HG02610 (cell line): ENCODE data around the gene CGRRF1.
A peak's percentile ranks its signal among the peaks of the same experiment; 100 is the strongest.

Source experiments
- ATAC-seq: cut with Tn5 transposase; IDR thresholded peaks from one replicate; pipeline ENCODE4 v1.9.1; 2021; ENCODE audit warnings: mild to moderate bottlenecking, moderate library complexity; ENCODE audit not compliant: unreplicated experiment

Gene CGRRF1

GRCh38 chr14:54489731-54490444, 19.8 kb upstream of the CGRRF1 start:
- ATAC-seq: no peak

DNA sequence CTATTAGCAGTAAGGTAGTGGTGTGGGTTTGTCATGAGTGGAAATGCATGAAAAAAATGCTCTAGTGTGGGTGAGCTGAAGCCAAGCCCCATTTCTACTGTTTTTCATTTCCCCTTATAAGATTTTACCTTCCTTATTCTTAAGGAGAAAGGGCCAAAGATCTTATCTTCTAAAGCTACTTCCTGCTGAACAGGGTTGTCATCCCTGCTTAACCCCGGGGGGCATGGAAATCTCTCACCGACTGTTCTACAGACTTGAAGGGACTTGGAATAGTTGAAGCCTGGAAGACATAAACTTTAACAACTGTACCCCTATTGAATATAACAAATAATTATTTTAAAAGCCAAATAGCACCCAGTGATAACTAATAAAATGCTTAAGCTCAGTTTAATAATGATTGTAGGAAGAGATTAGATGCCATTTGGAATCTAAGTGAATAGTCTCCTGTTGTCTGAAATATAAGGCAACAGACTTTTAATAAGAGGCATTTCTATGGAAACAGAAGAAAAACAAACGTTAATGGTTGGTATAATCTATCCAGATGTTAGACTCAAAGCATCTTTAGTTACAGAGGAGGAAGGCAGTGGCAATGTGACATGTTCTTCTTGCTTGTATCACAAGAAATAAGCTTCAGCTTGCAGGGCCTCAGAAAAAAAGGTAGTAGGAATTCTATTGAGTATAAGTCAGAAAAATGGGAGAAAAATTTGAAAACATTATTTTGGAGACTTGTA, 19.1 kb upstream of the CGRRF1 start:
- ATAC-seq: no peak

DNA sequence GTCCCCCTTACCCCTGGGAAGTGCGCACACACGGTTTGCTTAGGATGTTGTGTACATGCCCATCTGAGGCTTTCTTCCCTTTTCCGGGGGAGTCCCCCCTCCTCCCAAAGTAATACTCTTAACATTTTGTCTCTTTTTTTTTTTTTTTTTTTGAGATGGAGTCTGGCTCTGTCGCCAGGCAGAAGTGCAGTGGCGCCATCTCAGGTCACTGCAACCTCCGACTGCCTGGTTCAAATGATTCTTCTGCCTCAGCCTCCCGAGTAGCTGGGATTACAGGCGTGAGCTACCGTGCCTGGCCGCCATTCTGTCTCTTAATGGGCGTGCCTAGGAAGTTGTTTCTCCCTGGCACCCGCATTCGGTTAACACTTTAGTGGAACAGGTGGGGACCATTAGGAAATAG, 16.4 kb upstream of the CGRRF1 start:
- no peak for ATAC-seq

- ATAC-seq: no peak
Measured at GRCh38 chr14:54497224-54497623, 12.5 kb upstream of the CGRRF1 start.

GRCh38 chr14:54498095-54498531, 11.6 kb upstream of the CGRRF1 start:
- no peak for ATAC-seq

GRCh38 chr14:54498579-54498978, 11.1 kb upstream of the CGRRF1 start:
- ATAC-seq: no peak

- ATAC-seq: no peak
Measured at GRCh38 chr14:54500744-54501143, 9.0 kb upstream of the CGRRF1 start.

DNA sequence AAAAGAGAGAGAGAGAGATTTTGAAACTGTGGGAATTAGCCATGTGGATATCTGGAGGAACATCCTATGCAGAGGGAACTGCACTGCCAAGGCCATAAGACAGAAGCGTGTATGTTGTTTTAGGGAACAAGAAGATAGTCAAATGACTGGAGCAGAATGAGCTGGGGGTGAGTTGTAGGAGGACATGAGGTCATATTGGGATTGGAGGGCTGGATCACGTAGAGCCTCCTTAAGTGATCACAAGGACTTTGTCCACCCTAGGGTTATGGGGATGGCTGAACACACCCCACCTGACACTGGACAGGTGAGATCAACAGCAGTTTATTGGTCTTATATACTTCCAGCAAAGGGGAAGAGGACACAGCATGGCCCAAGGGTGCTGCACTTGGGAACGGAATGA, 8.2 kb upstream of the CGRRF1 start:
- ATAC-seq: no peak

DNA sequence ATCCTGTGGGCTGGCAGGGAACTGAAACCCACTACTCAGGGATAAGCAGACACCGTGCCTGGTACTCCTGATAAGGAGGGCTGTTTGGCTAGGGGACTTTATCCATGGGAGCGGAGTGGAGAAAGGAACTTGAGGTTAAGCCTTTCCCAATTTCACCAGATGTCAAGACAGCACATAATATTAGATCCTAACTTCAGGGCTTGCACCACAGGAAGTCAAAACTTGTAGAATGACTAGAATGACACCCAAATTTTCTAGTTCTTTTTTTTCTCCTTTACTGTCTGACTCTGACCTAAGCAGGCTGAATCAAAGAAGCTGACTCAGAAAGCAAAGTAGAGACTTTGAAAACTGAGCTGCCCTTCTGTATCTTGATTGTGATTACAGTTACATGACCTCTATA, 7.1 kb upstream of the CGRRF1 start:
- ATAC-seq: no peak

GRCh38 chr14:54503486-54503885, 6.2 kb upstream of the CGRRF1 start:
- ATAC-seq: no peak

DNA sequence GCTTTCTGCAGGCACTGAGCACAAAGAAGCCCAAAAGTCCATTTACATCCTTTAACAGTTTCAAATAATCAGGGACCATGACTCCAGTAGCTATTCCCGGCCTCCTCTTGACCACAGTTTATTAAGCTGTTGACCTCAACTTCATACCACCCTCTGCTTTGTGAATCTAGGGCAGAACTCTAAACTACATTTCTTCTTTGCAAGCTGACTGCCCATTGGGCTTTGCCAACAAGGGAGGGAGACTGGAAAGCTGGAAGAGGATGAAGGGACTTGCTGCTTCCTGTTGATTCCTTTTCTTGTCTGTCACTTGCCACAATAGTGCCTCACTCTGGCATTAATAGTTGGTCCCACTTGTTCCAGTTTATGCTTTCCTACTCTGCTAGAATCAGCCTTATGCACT, 2.7 kb downstream of the CGRRF1 start:
- ATAC-seq: no peak

- no peak for ATAC-seq
Measured at GRCh38 chr14:54515670-54516069, 6.0 kb downstream of the CGRRF1 start.

- ATAC-seq: no peak
Measured at GRCh38 chr14:54516709-54517108, 7.0 kb downstream of the CGRRF1 start.

DNA sequence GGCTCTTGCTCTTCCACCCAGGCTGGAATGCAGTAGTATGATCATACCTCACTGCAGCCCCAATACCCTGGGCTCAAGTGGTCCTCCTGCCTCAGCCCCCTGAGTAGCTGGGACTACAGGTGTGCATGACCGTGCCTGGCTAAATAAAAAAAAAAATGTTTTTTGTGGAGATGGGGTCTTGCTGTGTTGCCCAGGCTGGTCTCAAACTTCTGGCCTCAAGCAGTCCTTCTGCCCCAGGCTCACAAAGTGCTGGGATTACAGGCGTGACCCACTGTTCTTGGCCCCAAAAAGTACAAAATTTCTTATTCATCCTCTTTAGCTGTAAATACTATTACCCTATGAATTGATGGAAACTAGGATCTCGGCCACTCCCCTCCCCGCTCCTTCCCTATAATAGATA, 14.7 kb downstream of the CGRRF1 start:
- ATAC-seq: no peak

- no peak for ATAC-seq
Measured at GRCh38 chr14:54528973-54529372, 19.3 kb downstream of the CGRRF1 start.

DNA sequence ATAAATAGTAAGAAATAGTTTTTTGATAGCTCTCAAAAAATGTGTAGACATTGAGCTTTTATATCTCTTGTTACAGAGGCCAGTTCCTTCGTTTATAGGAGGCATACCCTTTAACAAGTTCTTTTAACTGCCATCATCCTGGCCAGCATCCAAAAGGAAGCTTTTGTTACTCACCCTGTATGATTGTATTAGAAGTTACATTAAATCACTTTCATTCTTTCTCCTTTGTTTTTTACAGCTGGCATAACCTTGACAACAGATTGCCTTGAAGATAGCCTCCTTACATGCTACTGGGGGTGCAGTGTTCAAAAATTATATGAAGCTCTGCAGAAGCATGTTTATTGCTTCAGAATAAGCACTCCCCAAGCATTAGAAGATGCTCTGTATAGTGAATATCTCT, 20.1 kb downstream of the CGRRF1 start:
- ATAC-seq: no peak

DNA sequence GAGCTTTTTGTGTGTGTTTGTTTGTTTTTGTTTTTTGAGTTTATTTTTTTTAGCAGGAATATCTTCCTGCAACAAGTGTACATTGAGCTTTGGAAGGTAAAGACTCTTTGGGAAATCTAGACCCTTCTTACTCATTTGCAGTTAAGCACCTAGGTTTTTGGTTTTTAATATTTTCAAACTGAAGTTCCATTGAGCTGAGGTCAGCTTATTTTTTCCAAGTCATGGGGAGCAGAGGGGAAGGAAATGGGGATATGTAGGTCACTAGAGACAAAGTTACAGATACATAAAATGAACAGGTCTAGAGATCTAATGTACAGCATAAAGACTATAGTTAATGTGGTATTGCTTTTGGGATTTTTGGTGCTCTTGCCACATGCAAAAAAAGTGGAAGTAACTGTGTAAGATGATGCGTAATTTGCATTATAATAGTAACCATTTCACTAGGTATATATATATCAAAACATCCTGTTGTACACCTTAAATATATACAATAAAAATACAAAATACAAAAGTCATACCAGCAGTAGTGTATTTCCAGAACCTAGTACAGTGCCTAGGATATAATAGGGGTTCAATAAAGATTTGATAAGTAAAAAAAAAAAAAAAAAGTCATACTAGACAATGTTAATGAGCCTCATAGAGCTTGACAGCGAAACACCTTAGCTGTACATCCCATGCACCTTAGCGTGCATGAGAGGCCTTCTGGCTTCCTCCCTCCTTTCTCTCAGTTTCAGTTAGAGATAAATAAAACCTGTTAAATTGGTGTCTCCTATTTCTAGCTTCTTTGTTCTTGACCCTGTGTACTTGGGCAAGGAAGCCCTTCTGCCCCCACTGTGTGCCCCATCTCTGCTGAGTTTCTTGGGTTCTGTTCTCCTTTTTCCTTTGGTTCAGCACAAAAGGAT, 22.7 kb downstream of the CGRRF1 start:
- peak; percentile 88 for ATAC-seq

- ATAC-seq: peak; percentile 9
Measured at GRCh38 chr14:54533100-54533499, 23.4 kb downstream of the CGRRF1 start.

- ATAC-seq: no peak
Measured at GRCh38 chr14:54535126-54535525, 25.4 kb downstream of the CGRRF1 start.

DNA sequence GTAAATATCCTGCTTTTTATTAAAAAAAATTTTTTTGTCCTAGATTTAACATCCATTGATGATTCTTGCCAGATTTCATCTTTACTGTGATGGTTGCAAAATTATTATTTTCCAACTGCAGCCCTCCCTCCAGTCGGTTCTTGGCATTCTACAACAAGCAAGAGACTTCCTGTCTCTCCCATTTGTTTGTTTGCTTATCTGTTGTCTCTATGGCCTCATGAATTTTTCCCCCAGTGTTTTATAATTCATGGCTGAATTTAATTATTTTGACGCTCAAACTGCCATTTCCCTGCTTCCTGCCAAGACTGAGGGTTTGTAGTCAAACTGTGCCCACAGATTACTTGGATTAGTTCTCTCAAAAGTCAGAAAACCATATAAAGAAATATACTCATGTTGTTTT, 25.9 kb downstream of the CGRRF1 start:
- ATAC-seq: no peak

GRCh38 chr14:54537651-54538050, 27.9 kb downstream of the CGRRF1 start:
- ATAC-seq: no peak

DNA sequence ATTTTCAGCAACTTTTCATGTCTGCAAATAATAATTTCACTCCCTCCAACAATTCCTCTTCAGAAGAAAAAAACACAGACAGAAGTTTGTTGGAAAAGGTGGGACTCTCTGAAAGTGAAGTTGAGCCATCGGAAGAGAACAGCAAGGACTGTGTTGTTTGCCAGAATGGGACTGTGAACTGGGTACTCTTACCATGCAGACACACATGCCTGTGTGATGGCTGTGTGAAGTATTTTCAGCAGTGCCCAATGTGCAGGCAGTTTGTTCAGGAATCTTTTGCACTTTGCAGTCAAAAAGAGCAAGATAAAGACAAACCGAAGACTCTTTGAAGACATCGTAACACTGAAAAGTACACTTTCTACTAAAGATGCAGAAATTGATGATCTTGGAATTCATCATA, 28.3 kb downstream of the CGRRF1 start:
- no peak for ATAC-seq
